ENCODE results near the gene CACNA1E.

The CACNA1E gene

GRCh38 chr1:181485287-181486097 is 2.2 kb downstream of the CACNA1E start:
- Histone ChIP-seq H3K4me1 (ENCODE audit: control insufficient read depth in 1 of 2, insufficient read depth in 2 of 2, low read length in 2 of 2) (peaks cover 0 to 26% of the 10 kb centered on the region in 2 donors), H3K9me3 (ENCODE audit: control insufficient read depth in 1 of 2, low read length in 2 of 2) (no peaks in the 10 kb centered on the region), H3K36me3 (ENCODE audit: control insufficient read depth in 1 of 2, insufficient read depth in 2 of 2, low read length in 2 of 2) (no peaks in the 10 kb centered on the region), H3K27ac (ENCODE audit: low read length) (no peak overlapping the region), H3K4me3 (ENCODE audit: low read depth in 1 of 2, low read length in 2 of 2) (peak overlapping the region in 1 of 2 donors; percentile 34), H3K27me3 (ENCODE audit: low read depth, low read length) (peaks cover 48% of the 10 kb centered on the region)

- Histone ChIP-seq H3K36me3 (ENCODE audit: control insufficient read depth in 1 of 2, insufficient read depth in 2 of 2, low read length in 2 of 2) (no peaks in the 10 kb centered on the region), H3K27me3 (ENCODE audit: low read depth, low read length) (peaks cover 48% of the 10 kb centered on the region), H3K27ac (ENCODE audit: low read length) (no peak overlapping the region), H3K4me3 (ENCODE audit: low read depth in 1 of 2, low read length in 2 of 2) (peak overlapping the region in 1 of 2 donors; percentile 34), H3K9me3 (ENCODE audit: control insufficient read depth in 1 of 2, low read length in 2 of 2) (no peaks in the 10 kb centered on the region), H3K4me1 (ENCODE audit: control insufficient read depth in 1 of 2, insufficient read depth in 2 of 2, low read length in 2 of 2) (peaks cover 0 to 26% of the 10 kb centered on the region in 2 donors)
Observed at GRCh38 chr1:181486098-181486420, 2.7 kb downstream of the CACNA1E start.

GRCh38 chr1:181488866-181489265 is 5.5 kb downstream of the CACNA1E start:
- Histone ChIP-seq H3K27me3 (ENCODE audit: low read depth, low read length) (peaks cover 37% of the 10 kb centered on the region), H3K27ac (ENCODE audit: low read length) (no peak overlapping the region), H3K4me1 (ENCODE audit: control insufficient read depth in 1 of 2, insufficient read depth in 2 of 2, low read length in 2 of 2) (peaks cover 0 to 6% of the 10 kb centered on the region in 2 donors), H3K9me3 (ENCODE audit: control insufficient read depth in 1 of 2, low read length in 2 of 2) (no peaks in the 10 kb centered on the region), H3K36me3 (ENCODE audit: control insufficient read depth in 1 of 2, insufficient read depth in 2 of 2, low read length in 2 of 2) (no peaks in the 10 kb centered on the region), H3K4me3 (ENCODE audit: low read depth in 1 of 2, low read length in 2 of 2) (no peak overlapping the region)

- Histone ChIP-seq H3K4me3 (ENCODE audit: low read depth in 1 of 2, low read length in 2 of 2) (no peak overlapping the region), H3K27me3 (ENCODE audit: low read depth, low read length) (peaks cover 23% of the 10 kb centered on the region), H3K27ac (ENCODE audit: low read length) (no peak overlapping the region), H3K4me1 (ENCODE audit: control insufficient read depth in 1 of 2, insufficient read depth in 2 of 2, low read length in 2 of 2) (peaks cover 0 to 6% of the 10 kb centered on the region in 2 donors), H3K36me3 (ENCODE audit: control insufficient read depth in 1 of 2, insufficient read depth in 2 of 2, low read length in 2 of 2) (no peaks in the 10 kb centered on the region), H3K9me3 (ENCODE audit: control insufficient read depth in 1 of 2, low read length in 2 of 2) (no peaks in the 10 kb centered on the region)
Observed at GRCh38 chr1:181490276-181490675, 7.0 kb downstream of the CACNA1E start.

- H3K4me3 ChIP-seq (ENCODE audit: low read depth in 1 of 2, low read length in 2 of 2): no peak overlapping the region
- H3K27ac ChIP-seq (ENCODE audit: low read length): no peak overlapping the region
- H3K27me3 ChIP-seq (ENCODE audit: low read depth, low read length): peaks cover 15% of the 10 kb centered on the region
- H3K9me3 ChIP-seq (ENCODE audit: control insufficient read depth in 1 of 2, low read length in 2 of 2): no peaks in the 10 kb centered on the region
- H3K36me3 ChIP-seq (ENCODE audit: control insufficient read depth in 1 of 2, insufficient read depth in 2 of 2, low read length in 2 of 2): no peaks in the 10 kb centered on the region
- peaks cover 0 to under 1% of the 10 kb centered on the region in 2 donors for H3K4me1 ChIP-seq (ENCODE audit: control insufficient read depth in 1 of 2, insufficient read depth in 2 of 2, low read length in 2 of 2)
Observed at GRCh38 chr1:181490740-181491712, 7.7 kb downstream of the CACNA1E start.

GRCh38 chr1:181493166-181493565 is 9.8 kb downstream of the CACNA1E start:
- no peaks in the 10 kb centered on the region for H3K4me1 ChIP-seq (ENCODE audit: control insufficient read depth in 1 of 2, insufficient read depth in 2 of 2, low read length in 2 of 2)
- no peaks in the 10 kb centered on the region for H3K36me3 ChIP-seq (ENCODE audit: control insufficient read depth in 1 of 2, insufficient read depth in 2 of 2, low read length in 2 of 2)
- no peak overlapping the region for H3K4me3 ChIP-seq (ENCODE audit: low read depth in 1 of 2, low read length in 2 of 2)
- H3K9me3 ChIP-seq (ENCODE audit: control insufficient read depth in 1 of 2, low read length in 2 of 2): no peaks in the 10 kb centered on the region
- H3K27ac ChIP-seq (ENCODE audit: low read length): no peak overlapping the region
- no peaks in the 10 kb centered on the region for H3K27me3 ChIP-seq (ENCODE audit: low read depth, low read length)

- Histone ChIP-seq H3K36me3 (ENCODE audit: control insufficient read depth in 1 of 2, insufficient read depth in 2 of 2, low read length in 2 of 2) (no peaks in the 10 kb centered on the region), H3K4me1 (ENCODE audit: control insufficient read depth in 1 of 2, insufficient read depth in 2 of 2, low read length in 2 of 2) (no peaks in the 10 kb centered on the region), H3K27ac (ENCODE audit: low read length) (no peak overlapping the region), H3K9me3 (ENCODE audit: control insufficient read depth in 1 of 2, low read length in 2 of 2) (no peaks in the 10 kb centered on the region), H3K27me3 (ENCODE audit: low read depth, low read length) (no peaks in the 10 kb centered on the region), H3K4me3 (ENCODE audit: low read depth in 1 of 2, low read length in 2 of 2) (no peak overlapping the region)
Observed at GRCh38 chr1:181493885-181494284, 10.6 kb downstream of the CACNA1E start.

- no peak overlapping the region for H3K27ac ChIP-seq (ENCODE audit: low read length)
- H3K36me3 ChIP-seq (ENCODE audit: control insufficient read depth in 1 of 2, insufficient read depth in 2 of 2, low read length in 2 of 2): no peaks in the 10 kb centered on the region
- H3K4me3 ChIP-seq (ENCODE audit: low read depth in 1 of 2, low read length in 2 of 2): no peak overlapping the region
- H3K4me1 ChIP-seq (ENCODE audit: control insufficient read depth in 1 of 2, insufficient read depth in 2 of 2, low read length in 2 of 2): no peaks in the 10 kb centered on the region
- no peaks in the 10 kb centered on the region for H3K27me3 ChIP-seq (ENCODE audit: low read depth, low read length)
- no peaks in the 10 kb centered on the region for H3K9me3 ChIP-seq (ENCODE audit: control insufficient read depth in 1 of 2, low read length in 2 of 2)
Observed at GRCh38 chr1:181496759-181497158, 13.4 kb downstream of the CACNA1E start.

GRCh38 chr1:181497870-181498269 is 14.6 kb downstream of the CACNA1E start:
- H3K4me3 ChIP-seq (ENCODE audit: low read depth in 1 of 2, low read length in 2 of 2): no peak overlapping the region
- no peak overlapping the region for H3K27ac ChIP-seq (ENCODE audit: low read length)
- no peaks in the 10 kb centered on the region for H3K9me3 ChIP-seq (ENCODE audit: control insufficient read depth in 1 of 2, low read length in 2 of 2)
- no peaks in the 10 kb centered on the region for H3K27me3 ChIP-seq (ENCODE audit: low read depth, low read length)
- H3K4me1 ChIP-seq (ENCODE audit: control insufficient read depth in 1 of 2, insufficient read depth in 2 of 2, low read length in 2 of 2): no peaks in the 10 kb centered on the region
- H3K36me3 ChIP-seq (ENCODE audit: control insufficient read depth in 1 of 2, insufficient read depth in 2 of 2, low read length in 2 of 2): no peaks in the 10 kb centered on the region

GRCh38 chr1:181499825-181500224 is 16.5 kb downstream of the CACNA1E start:
- Histone ChIP-seq H3K4me1 (ENCODE audit: control insufficient read depth in 1 of 2, insufficient read depth in 2 of 2, low read length in 2 of 2) (no peaks in the 10 kb centered on the region), H3K27ac (ENCODE audit: low read length) (no peak overlapping the region), H3K36me3 (ENCODE audit: control insufficient read depth in 1 of 2, insufficient read depth in 2 of 2, low read length in 2 of 2) (no peaks in the 10 kb centered on the region), H3K9me3 (ENCODE audit: control insufficient read depth in 1 of 2, low read length in 2 of 2) (no peaks in the 10 kb centered on the region), H3K4me3 (ENCODE audit: low read depth in 1 of 2, low read length in 2 of 2) (no peak overlapping the region), H3K27me3 (ENCODE audit: low read depth, low read length) (no peaks in the 10 kb centered on the region)

GRCh38 chr1:181500636-181501035 is 17.3 kb downstream of the CACNA1E start:
- Histone ChIP-seq H3K4me3 (ENCODE audit: low read depth in 1 of 2, low read length in 2 of 2) (no peak overlapping the region), H3K27ac (ENCODE audit: low read length) (no peak overlapping the region), H3K36me3 (ENCODE audit: control insufficient read depth in 1 of 2, insufficient read depth in 2 of 2, low read length in 2 of 2) (no peaks in the 10 kb centered on the region), H3K4me1 (ENCODE audit: control insufficient read depth in 1 of 2, insufficient read depth in 2 of 2, low read length in 2 of 2) (no peaks in the 10 kb centered on the region), H3K9me3 (ENCODE audit: control insufficient read depth in 1 of 2, low read length in 2 of 2) (no peaks in the 10 kb centered on the region), H3K27me3 (ENCODE audit: low read depth, low read length) (no peaks in the 10 kb centered on the region)

Measured in muscle layer of duodenum (tissue), 2 donors.